Measurements from ENCODE around the gene POMT2.

The POMT2 gene

DNA sequence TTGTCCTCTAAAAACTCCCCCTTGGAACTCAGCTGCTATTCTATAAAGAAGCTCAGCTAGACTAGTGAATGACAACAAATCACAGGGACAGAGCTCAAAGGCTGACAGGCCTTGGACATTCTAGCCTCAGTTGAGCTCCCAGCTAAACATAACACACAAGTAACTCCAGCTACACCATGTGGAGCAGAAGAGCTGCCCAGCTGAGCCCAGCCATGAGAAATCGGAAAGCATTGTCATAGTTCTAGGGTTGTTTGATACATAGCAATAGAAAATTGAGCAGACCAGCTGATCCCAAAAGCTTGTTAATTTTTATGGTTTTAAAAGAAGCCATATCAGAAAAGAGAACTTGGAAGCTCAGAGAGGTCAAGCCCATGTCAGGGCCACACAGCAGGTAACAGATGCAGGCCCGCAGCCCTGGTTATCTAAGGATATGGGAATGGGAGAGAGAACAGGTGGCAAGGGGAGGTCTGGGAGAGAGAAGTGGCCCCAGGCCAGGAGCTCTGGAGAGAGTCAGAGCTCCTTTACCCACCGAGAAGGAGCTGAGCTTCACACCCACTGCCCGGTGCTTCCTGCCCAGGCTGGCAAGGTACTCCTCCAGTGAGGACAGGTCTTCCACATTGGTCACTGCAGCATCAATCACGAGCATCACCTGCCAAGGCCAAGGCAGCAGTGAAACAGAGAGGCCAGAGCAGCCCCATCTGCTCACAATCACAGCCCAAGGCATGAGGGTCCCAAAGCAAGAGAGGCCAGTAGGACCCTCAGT lies 52.6 kb downstream of the POMT2 start:
- FAIRE-seq (no peak), DNase-seq (ENCODE audit: insufficient read length, low spot score) (no peak)
- TF ChIP-seq PAX5 (IDR thresholded peaks at IDR 0.05; ENCODE audit: insufficient read depth, low read length, severe bottlenecking) (no peak), POLR2AphosphoS5 (IDR thresholded peaks at IDR 0.05; ENCODE audit: low read depth, low read length) (no peak), POLR2A (IDR thresholded peaks at IDR 0.05; ENCODE audit: low read depth, low read length) (no peak), TAF1 (IDR thresholded peaks at IDR 0.05; ENCODE audit: low read depth, low read length) (no peak), POU2F2 (IDR thresholded peaks at IDR 0.05; ENCODE audit: low read depth, low read length) (no peak), SPI1 (IDR thresholded peaks at IDR 0.05; ENCODE audit: low read depth, low read length) (no peak)

DNA sequence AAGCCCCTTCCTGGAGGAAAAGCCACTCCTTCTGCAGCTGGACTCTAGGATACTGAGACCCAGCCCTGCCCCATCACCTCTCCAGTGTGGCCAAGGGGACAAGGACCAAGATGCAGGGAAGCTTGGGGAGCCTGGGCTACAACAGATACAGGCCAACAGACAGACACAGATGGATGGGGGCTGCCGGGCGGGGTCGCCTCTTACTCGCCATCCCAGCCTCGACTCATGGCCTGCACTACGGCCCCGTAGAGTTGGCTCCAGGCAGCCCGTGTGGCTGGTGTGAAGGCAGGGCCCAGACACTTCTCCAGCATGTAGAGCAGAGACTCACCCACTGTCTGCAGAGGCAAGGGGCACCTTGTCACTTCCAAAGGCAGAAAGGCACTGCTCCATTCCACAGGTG lies 54.3 kb downstream of the POMT2 start:
- no peak for FAIRE-seq
- TF ChIP-seq POLR2AphosphoS5 (IDR thresholded peaks at IDR 0.05; ENCODE audit: low read depth, low read length) (no peak), TAF1 (IDR thresholded peaks at IDR 0.05; ENCODE audit: low read depth, low read length) (no peak)
- no peak for DNase-seq (ENCODE audit: insufficient read length, low spot score)

DNA sequence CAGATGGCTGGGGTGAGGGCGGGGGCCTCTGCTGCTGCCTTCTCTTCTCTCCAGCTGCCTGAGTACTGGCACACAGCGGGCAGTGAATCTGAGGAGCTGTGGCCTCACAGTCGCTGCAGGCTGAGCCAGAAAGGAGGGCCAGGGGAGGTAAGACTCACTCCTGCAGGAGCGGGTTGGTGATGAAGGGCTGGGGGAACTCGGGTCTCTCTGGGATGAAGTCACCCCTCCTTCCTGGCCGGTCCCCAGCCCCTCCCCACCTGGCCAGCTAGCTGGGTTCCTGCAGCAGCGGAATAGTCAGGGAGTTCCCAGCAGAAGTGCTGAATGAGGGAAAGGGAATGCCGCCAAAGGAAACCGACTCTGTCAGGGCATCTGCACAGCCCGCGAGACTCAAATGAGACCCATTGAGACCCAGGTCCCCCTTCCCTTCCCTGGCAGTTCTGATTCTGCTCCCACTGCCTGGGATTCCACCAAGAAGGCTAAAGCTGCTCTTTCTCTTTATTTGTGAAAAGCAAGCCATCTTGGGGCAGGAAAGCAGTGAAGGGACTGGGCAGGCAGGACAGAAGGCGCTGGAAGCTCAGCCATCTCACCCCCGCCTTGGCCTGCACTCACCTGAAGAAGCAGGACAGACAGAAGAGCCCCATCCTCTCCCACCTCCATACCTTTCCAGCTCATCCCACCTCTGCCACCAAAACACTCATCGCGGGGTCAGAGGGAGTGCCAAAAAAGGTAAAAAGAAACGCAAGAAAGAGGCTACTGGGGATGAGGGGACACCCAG lies 54.9 kb downstream of the POMT2 start:
- no peak for FAIRE-seq
- TF ChIP-seq SPI1 (IDR thresholded peaks at IDR 0.05; ENCODE audit: low read depth, low read length): no peak
- no peak for DNase-seq (ENCODE audit: insufficient read length, low spot score)

DNA sequence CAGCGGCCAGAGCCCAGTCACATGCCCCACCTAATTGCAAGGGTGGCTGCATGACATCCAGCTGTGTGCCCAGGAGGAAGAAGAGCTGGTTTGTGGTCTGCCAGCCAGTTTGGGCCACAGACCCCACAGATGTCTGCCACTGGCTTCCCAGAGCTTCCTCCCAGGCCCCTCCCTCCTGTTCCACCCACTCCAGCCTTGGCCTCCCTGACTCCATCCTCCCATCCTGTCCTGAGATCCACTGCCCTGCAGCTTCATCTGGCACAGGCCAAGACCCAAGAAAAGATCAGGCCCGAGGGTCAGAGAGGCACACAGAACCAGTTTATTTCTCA lies 55.5 kb downstream of the POMT2 start:
- DNase-seq (ENCODE audit: insufficient read length, low spot score): no peak
- no peak for FAIRE-seq
- TF ChIP-seq TAF1 (IDR thresholded peaks at IDR 0.05; ENCODE audit: low read depth, low read length) (no peak), POU2F2 (IDR thresholded peaks at IDR 0.05; ENCODE audit: low read depth, low read length) (no peak), POLR2A (IDR thresholded peaks at IDR 0.05; ENCODE audit: low read depth, low read length) (no peak), SPI1 (IDR thresholded peaks at IDR 0.05; ENCODE audit: low read depth, low read length) (no peak), PAX5 (IDR thresholded peaks at IDR 0.05; ENCODE audit: insufficient read depth, low read length, severe bottlenecking) (no peak)

DNA sequence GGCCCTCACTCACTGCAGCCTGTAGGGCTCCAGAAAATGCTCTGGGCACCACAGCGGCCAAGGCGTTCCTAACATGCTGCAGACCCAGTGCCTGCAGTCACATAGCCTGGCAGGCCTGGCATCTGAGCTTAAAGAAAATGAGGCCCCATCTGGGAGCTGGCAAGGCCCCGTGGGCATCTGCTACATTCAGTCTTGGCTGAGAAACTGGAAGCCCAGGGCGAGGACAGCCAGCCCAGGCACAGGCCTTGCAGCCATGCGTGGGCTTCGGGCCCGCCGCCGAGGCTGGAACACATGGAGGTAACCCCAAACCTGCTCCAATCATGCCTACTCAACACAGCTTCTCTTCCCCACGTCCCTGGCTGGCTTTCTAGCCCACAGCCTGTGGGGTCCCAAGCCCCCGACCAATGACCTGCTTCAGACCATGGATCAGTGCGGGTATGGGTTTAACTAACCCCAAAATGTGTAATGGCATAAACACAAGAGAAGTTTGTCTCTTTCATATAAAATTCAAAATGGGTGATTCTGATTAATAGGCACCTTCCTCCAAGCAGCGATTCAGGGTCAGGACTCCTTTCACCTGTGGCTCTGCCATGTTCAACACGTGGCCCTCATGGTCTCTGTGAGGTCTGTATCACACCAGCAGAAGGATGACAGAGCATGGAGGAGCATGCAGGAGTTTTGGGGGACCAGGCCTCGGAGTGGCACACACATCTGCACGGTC lies 56.1 kb downstream of the POMT2 start:
- no peak for TF ChIP-seq PAX5 (IDR thresholded peaks at IDR 0.05; ENCODE audit: insufficient read depth, low read length, severe bottlenecking)
- no peak for TF ChIP-seq TAF1 (IDR thresholded peaks at IDR 0.05; ENCODE audit: low read depth, low read length)
- no peak for TF ChIP-seq POU2F2 (IDR thresholded peaks at IDR 0.05; ENCODE audit: low read depth, low read length)
- no peak for TF ChIP-seq POLR2A (IDR thresholded peaks at IDR 0.05; ENCODE audit: low read depth, low read length)
- TF ChIP-seq POLR2AphosphoS5 (IDR thresholded peaks at IDR 0.05; ENCODE audit: low read depth, low read length): no peak
- no peak for TF ChIP-seq SPI1 (IDR thresholded peaks at IDR 0.05; ENCODE audit: low read depth, low read length)
- FAIRE-seq (no peak), DNase-seq (ENCODE audit: insufficient read length, low spot score) (no peak)

DNA sequence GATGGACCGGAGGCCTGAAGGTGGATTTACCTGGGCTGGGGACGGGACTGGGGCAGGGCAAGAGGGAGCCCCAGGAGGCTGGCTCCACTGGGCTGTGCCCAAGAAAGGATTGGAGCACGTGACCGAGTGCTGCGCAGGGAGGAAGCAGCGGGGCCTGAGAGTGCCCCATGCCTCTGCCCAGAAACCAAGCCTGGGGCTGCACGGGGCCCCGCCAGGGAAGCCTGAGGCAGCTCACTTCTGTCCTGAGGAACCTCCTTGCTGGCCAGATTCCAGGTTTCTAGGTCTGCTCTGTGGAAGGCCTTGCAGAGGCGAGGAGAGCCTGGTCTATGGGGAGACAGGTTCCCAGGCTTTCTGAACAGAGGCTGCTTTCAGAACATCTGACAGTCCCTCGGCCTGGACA lies 60.1 kb downstream of the POMT2 start:
- TF ChIP-seq POU2F2 (IDR thresholded peaks at IDR 0.05; ENCODE audit: low read depth, low read length) (no peak), POLR2AphosphoS5 (IDR thresholded peaks at IDR 0.05; ENCODE audit: low read depth, low read length) (no peak)
- DNase-seq (ENCODE audit: insufficient read length, low spot score) (no peak), FAIRE-seq (no peak)

DNA sequence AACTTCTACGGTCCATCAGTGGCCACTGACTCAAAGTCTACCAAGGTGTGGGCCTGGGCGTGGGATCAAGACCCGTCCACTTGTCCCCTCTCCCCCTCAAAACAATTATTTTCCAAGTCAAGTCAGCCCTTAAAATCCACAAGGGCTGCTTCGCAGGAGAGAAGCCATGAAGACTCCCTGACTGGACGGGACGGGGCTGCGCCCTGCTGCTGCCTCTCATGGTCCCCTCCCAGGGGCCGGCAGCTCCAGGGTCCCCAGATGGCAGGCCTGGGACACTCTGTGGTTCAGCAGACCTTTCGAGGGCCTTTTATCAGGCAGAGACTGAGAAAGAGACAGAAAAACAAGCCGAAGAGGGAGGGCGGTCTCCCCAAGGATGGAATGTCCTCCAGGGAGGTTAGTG lies 60.5 kb downstream of the POMT2 start:
- DNase-seq (ENCODE audit: insufficient read length, low spot score) (no peak), FAIRE-seq (no peak)
- TF ChIP-seq TAF1 (IDR thresholded peaks at IDR 0.05; ENCODE audit: low read depth, low read length): no peak
- no peak for TF ChIP-seq POLR2A (IDR thresholded peaks at IDR 0.05; ENCODE audit: low read depth, low read length)
- TF ChIP-seq POU2F2 (IDR thresholded peaks at IDR 0.05; ENCODE audit: low read depth, low read length): no peak
- no peak for TF ChIP-seq PAX5 (IDR thresholded peaks at IDR 0.05; ENCODE audit: insufficient read depth, low read length, severe bottlenecking)
- no peak for TF ChIP-seq SPI1 (IDR thresholded peaks at IDR 0.05; ENCODE audit: low read depth, low read length)
- TF ChIP-seq POLR2AphosphoS5 (IDR thresholded peaks at IDR 0.05; ENCODE audit: low read depth, low read length): no peak

DNA sequence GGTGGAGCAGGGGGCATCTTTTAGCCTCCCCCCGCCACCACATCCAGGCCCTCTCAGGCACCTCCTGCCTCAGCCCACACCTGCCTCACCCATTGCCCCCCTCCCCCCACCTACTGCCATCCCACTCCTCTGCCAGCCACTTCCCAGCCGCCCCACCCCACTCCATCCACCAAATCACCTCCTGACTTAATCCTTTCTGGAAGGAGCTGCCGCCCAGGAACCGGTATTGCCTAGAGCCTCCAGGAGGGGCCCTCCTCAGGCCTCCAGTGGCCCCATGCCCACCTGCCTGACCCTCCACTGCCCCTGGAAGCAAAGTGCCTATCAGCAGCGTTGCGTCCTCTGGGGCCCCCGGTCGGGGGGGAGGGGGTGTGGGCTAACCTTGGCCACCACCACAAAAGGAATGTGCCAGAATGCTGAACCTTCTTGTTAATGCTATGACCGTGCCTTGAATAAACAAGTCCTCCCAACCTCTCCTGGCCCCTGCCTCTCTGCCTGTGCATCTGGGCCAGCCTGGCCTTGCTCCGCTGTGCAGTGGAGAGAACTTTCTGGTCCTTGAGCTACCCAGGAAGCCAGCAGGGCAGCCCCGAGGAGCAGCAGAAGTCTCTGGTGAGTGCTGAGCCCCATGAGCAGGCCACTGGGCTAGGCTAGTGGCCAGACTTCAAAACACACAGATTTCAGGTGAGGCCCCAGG lies 61.5 kb downstream of the POMT2 start:
- FAIRE-seq (no peak), DNase-seq (ENCODE audit: insufficient read length, low spot score) (no peak)
- no peak for TF ChIP-seq TAF1 (IDR thresholded peaks at IDR 0.05; ENCODE audit: low read depth, low read length)
- TF ChIP-seq POU2F2 (IDR thresholded peaks at IDR 0.05; ENCODE audit: low read depth, low read length): no peak
- TF ChIP-seq POLR2A (IDR thresholded peaks at IDR 0.05; ENCODE audit: low read depth, low read length): no peak
- no peak for TF ChIP-seq POLR2AphosphoS5 (IDR thresholded peaks at IDR 0.05; ENCODE audit: low read depth, low read length)
- TF ChIP-seq PAX5 (IDR thresholded peaks at IDR 0.05; ENCODE audit: insufficient read depth, low read length, severe bottlenecking): no peak
- no peak for TF ChIP-seq SPI1 (IDR thresholded peaks at IDR 0.05; ENCODE audit: low read depth, low read length)

DNA sequence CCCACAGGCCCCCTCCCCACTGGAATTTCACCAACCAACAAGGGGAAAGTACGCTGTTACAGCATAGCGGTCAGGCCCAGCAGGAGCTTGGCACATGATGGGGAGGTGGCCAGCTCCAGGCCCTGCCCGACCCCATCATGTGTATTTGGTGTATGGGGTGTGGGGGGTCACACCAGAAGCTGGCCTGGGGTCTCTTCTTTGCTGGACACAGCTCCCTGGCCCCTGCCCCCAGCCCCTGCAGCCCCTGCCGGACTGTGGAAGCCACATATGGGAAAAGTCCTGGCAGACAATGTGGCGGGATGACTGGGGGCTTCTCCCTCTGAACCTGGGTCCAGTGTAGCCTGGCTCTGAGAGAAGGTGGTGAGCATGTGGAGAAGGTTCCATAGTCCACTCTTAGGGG lies 62.1 kb downstream of the POMT2 start:
- DNase-seq (ENCODE audit: insufficient read length, low spot score) (no peak), FAIRE-seq (no peak)
- TF ChIP-seq TAF1 (IDR thresholded peaks at IDR 0.05; ENCODE audit: low read depth, low read length) (no peak), POLR2AphosphoS5 (IDR thresholded peaks at IDR 0.05; ENCODE audit: low read depth, low read length) (no peak), POU2F2 (IDR thresholded peaks at IDR 0.05; ENCODE audit: low read depth, low read length) (no peak), SPI1 (IDR thresholded peaks at IDR 0.05; ENCODE audit: low read depth, low read length) (no peak), POLR2A (IDR thresholded peaks at IDR 0.05; ENCODE audit: low read depth, low read length) (no peak), PAX5 (IDR thresholded peaks at IDR 0.05; ENCODE audit: insufficient read depth, low read length, severe bottlenecking) (no peak)

All from GM12891 (cell line).